Nephron progenitor cell (in vitro differentiated cells): Measurements from ENCODE around the gene LY6G5C.

ENCODE experiments used
- DNase-seq: peaks from one replicate; pipeline ENCODE4 v3.0.0; 2021
- H3K27ac Mint-ChIP-seq: 2 replicates; pipeline ENCODE4 v1.8.0; 2021; ENCODE audit warnings: mild to moderate bottlenecking, moderate library complexity, mixed read lengths
- H3K27me3 Mint-ChIP-seq: 2 replicates; pipeline ENCODE4 v1.8.0; 2021; ENCODE audit warnings: mild to moderate bottlenecking, low read depth, mixed read lengths; ENCODE audit not compliant: poor library complexity
- H3K36me3 Mint-ChIP-seq: 2 replicates; pipeline ENCODE4 v1.8.0; 2021; ENCODE audit warnings: low read depth, mixed read lengths
- H3K4me1 Mint-ChIP-seq: 2 replicates; pipeline ENCODE4 v1.8.0; 2021; ENCODE audit warnings: mixed read lengths
- H3K4me3 Mint-ChIP-seq: 2 replicates; pipeline ENCODE4 v1.8.0; 2021; ENCODE audit warnings: mild to moderate bottlenecking, moderate library complexity, mixed read lengths
- H3K9me3 Mint-ChIP-seq: 2 replicates; pipeline ENCODE4 v1.8.0; 2021; ENCODE audit warnings: mild to moderate bottlenecking, moderate library complexity, mixed read lengths
- CTCF ChIP-seq: fragments of 200-600 bp; sonication (generic); IDR thresholded peaks from 2 replicates; pipeline ENCODE4 v1.5.0; 2021; ENCODE audit warnings: antibody characterized with exemption

The LY6G5C gene

GRCh38 chr6:31715022-31715958 is 34.4 kb upstream of the LY6G5C start, which contains the start of gene LY6G6D:
LY6G6D (plus strand) TSS chr6:31715348; CDS start chr6:31715356, 8 bp downstream.
- peak; percentile 17 for DNase-seq
- Mint-ChIP-seq H3K27me3 (no peaks in the 10 kb centered on the region), H3K9me3 (no peaks in the 10 kb centered on the region), H3K36me3 (no peaks in the 10 kb centered on the region), H3K4me1 (peaks cover 74% of the 10 kb centered on the region), H3K27ac (peak within 1 kb of the TSS; percentile 98), H3K4me3 (peak within 1 kb of the TSS; percentile 68)
- no peak for TF ChIP-seq CTCF

GRCh38 chr6:31713991-31714684 is 33.3 kb upstream of the LY6G5C start:
- DNase-seq, result peak; percentile 23
- Mint-ChIP-seq H3K9me3 (no peaks in the 10 kb centered on the region), H3K27me3 (no peaks in the 10 kb centered on the region), H3K36me3 (no peaks in the 10 kb centered on the region), H3K4me1 (peaks cover 76% of the 10 kb centered on the region), H3K27ac (peak overlapping the region; percentile 98), H3K4me3 (peak overlapping the region; percentile 68)
- no peak for TF ChIP-seq CTCF

- peaks cover 72% of the 10 kb centered on the region for H3K4me1 Mint-ChIP-seq
- H3K27ac Mint-ChIP-seq, result peak overlapping the region; percentile 98
- peak overlapping the region; percentile 68 for H3K4me3 Mint-ChIP-seq
- H3K27me3 Mint-ChIP-seq, result no peaks in the 10 kb centered on the region
- H3K36me3 Mint-ChIP-seq, result no peaks in the 10 kb centered on the region
- no peak for TF ChIP-seq CTCF
- DNase-seq, result no peak
- H3K9me3 Mint-ChIP-seq, result no peaks in the 10 kb centered on the region
Observed at GRCh38 chr6:31713465-31713864, 32.6 kb upstream of the LY6G5C start.

- peak overlapping the region; percentile 98 for H3K27ac Mint-ChIP-seq
- H3K36me3 Mint-ChIP-seq, result no peaks in the 10 kb centered on the region
- H3K27me3 Mint-ChIP-seq, result no peaks in the 10 kb centered on the region
- peaks cover 65% of the 10 kb centered on the region for H3K4me1 Mint-ChIP-seq
- no peak for DNase-seq
- no peak for TF ChIP-seq CTCF
- H3K4me3 Mint-ChIP-seq, result peak overlapping the region; percentile 63
- H3K9me3 Mint-ChIP-seq, result no peaks in the 10 kb centered on the region
Observed at GRCh38 chr6:31712296-31712695, 31.4 kb upstream of the LY6G5C start.

DNA sequence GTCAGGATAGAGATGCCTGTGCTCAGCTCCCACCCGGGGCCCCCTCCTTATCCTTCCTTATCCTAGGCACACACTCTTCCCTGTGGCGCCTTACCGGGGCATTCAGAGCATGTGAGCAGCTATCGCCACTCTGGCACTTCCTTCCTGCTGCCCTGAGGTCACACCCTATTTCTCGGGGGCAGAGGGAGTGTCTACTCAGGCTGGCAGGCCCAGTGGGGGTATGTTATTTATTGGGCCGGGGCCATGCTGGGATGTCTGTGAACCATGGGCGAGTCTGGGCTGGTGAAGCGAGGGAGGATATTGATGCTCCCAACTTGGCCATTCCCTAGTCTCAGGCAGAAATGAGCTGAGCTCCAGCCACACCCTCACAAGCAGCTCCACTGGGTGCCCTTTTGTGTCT is 30.4 kb upstream of the LY6G5C start:
- H3K4me3 Mint-ChIP-seq, result no peak overlapping the region

More for the DNA sequence above, 30.4 kb upstream of the LY6G5C start:
- DNase-seq, result no peak
- no peak for TF ChIP-seq CTCF
- Mint-ChIP-seq H3K27me3 (peaks cover 3% of the 10 kb centered on the region), H3K36me3 (no peaks in the 10 kb centered on the region), H3K27ac (peak overlapping the region; percentile 64), H3K9me3 (no peaks in the 10 kb centered on the region), H3K4me1 (peaks cover 67% of the 10 kb centered on the region)
